Choroid plexus epithelial cell (primary cell): ENCODE data around the gene FBXO48.
A peak's percentile ranks its signal among the peaks of the same experiment; 100 is the strongest.

Experiments used
- DNase-seq: peaks from one replicate; pipeline ENCODE4 v3.0.0-alpha.2; 2010; ENCODE audit warnings: low read depth
- H3K4me3 ChIP-seq: 2 replicates; pipeline ENCODE4 v1.5.1; 2011; ENCODE audit warnings: low read depth, mild to moderate bottlenecking, control low read depth, low read length, moderate library complexity
- TF ChIP-seq, protein P1 (sequence below): conservative IDR thresholded peaks from 2 replicates; pipeline ENCODE4 v1.5.1; 2011; ENCODE audit warnings: low read depth, mild to moderate bottlenecking, control low read depth, inconsistent platforms, low read length, moderate library complexity

FBXO48 gene

DNA sequence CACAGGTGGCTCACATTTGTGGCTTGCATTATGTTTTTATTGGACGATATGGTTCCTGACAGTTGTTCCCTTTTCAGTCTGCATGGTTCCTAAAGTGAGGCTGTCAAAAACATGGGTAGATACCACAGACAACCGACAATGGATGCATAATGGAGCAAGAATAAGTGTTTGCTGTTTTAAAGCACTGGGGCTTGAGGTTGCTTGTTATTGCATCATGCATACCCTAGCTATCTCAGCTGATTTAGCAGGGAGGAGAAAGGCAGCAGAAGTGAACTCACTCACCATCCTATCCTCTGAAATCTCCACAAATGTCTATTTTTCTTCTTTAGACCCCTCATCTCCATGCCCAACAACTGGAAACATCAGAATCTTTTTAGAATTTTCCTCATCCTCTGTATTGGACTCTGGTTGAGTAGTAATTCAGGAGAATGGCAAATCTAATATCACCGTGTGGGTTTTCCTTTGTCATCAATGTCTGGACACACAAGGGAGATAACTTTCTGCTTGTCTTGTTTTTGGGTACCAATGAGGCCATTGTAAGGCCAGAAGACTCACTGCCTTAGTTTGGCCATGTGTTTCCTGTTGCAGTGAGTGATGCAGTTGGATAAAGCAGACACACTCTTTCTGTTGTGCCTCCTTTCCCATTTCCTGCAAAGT is 46.7 kb downstream of the FBXO48 start:
- peak; percentile 70 for DNase-seq
- TF ChIP-seq, protein P1, sequence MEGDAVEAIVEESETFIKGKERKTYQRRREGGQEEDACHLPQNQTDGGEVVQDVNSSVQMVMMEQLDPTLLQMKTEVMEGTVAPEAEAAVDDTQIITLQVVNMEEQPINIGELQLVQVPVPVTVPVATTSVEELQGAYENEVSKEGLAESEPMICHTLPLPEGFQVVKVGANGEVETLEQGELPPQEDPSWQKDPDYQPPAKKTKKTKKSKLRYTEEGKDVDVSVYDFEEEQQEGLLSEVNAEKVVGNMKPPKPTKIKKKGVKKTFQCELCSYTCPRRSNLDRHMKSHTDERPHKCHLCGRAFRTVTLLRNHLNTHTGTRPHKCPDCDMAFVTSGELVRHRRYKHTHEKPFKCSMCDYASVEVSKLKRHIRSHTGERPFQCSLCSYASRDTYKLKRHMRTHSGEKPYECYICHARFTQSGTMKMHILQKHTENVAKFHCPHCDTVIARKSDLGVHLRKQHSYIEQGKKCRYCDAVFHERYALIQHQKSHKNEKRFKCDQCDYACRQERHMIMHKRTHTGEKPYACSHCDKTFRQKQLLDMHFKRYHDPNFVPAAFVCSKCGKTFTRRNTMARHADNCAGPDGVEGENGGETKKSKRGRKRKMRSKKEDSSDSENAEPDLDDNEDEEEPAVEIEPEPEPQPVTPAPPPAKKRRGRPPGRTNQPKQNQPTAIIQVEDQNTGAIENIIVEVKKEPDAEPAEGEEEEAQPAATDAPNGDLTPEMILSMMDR: no peak
- H3K4me3 ChIP-seq: no peak overlapping the region

DNA sequence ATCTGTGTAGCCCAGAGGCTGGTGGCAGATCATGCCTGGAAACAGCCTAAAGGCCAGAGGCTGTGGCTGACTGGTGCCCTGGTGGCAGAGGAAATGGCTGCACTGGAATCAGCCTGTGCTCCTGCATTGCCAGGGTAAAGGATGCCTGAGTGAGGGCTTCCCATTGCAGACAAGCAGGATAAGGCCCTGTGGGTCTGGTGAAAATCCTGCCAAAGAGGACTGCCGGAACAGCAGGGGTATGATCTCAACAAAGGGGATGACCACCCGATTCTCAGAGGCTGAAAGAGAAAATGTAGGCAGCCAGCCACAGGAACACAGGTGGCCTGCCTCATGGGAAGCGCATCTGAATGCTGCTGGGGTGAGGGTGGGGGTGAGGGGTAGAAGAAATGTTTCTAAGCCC is 48.2 kb downstream of the FBXO48 start:
- DNase-seq: no peak
- TF ChIP-seq, protein P1: no peak
- no peak overlapping the region for H3K4me3 ChIP-seq

DNA sequence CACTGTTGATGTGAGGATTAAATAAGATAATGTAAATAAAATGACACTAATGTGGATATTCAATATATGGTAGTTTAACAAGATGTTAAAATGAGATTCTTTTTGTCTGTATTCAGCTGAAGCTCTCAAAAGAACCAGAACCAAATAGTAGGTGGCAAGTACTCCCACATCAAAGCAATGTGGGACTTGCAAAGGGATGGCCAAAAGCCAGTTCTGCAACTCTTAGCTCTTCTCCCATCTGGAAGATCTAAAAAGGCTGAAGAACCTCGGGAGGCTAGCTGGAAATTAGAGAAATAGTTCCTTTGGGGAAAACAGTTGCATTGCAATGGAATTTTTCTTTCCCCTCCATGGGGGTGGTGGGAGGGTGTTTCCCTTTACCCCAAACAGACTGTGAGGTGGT is 48.7 kb downstream of the FBXO48 start:
- DNase-seq: no peak
- TF ChIP-seq, protein P1: no peak
- no peak overlapping the region for H3K4me3 ChIP-seq

DNA sequence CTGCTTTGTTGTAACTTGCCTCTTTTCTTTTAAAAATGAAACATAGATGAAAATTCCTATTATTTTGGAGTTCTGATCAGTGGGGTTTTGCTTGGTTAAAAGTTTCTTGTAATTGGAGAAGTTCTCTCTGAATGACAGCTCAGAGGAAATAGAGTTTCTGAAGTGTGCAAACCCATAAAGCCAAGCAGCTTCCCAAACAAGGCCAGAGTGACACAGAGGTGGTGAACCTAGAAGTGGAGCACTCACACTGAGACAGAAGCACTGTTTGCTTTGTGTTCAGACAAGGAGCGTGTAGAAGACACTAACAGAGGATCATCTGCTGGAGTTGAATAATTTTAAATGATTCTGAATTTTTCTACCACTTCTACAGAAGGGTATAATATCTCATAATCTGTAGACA is 49.2 kb downstream of the FBXO48 start:
- H3K4me3 ChIP-seq: no peak overlapping the region
- TF ChIP-seq, protein P1: no peak
- no peak for DNase-seq

DNA sequence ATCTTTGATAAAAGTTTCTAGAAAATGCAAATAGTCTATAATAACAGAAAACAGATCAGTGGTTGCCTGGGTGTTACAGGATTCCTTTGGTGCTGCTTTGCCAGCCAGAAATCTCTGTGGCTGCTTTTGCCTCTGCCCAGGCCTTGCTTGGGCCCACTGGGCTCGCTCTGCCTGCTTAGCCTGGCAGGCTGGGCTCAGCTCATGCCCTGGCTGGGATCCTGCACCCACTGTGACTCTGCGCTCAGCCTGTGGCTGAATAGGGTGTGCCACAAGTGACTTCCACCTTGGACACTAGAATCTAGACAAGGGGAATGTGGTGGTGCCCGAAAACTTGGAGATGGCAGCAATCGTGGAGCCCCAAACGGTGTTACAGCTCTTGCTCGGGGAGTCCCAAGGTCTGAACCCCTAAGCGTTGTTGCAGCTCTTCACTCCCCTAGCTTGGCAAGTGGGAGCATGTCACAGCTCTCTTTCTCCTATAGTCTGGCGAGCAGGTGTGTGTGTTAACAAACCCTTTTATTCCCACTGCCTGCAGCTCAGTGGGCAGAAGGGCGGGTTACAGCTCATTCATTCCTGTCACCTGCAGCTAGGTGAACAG is 50.9 kb downstream of the FBXO48 start:
- DNase-seq: no peak
- H3K4me3 ChIP-seq: no peak overlapping the region
- TF ChIP-seq, protein P1: no peak

DNA sequence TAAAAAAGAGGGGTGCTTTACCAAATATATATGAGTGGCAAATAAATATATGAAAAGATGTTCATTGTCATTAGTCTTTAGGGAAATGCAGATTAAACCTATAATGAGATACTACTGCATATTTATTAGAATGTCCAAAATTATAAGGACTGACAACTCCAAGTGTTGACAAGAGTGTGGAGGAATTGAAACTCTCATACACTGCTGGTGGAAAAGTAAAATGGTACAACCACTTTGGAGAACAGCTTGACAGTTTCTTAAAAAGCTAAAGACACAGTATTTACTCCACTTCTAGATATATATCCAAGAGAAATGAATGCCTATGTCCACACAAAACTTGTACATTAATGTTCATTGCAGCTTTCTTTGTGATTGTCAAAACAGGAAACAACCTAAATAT is 51.6 kb downstream of the FBXO48 start:
- TF ChIP-seq, protein P1: no peak
- no peak overlapping the region for H3K4me3 ChIP-seq
- DNase-seq: no peak

DNA sequence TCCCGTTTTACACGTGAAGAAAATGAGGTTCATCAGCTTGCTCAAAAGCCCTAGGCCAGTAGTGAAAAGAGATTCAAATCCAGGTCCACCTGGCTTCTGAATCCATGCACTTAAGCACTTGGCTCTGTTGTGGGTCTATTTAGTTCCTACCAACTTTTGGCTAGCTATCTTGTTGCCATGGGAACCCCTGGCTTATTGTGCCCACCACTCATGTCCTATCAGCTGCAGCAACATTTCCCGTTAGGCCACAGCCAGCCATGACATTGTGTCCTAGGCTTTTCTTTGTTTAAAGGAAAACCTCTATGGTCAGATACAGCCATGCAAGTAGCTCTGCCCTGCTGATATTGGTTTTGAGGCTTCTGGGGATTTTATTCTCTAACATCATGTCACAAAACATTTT is 52.2 kb downstream of the FBXO48 start:
- DNase-seq: no peak
- TF ChIP-seq, protein P1: no peak
- no peak overlapping the region for H3K4me3 ChIP-seq
